Rectal smooth muscle tissue (tissue), 1 donor: ENCODE results near the gene CCDC102A.

Experiments used
- H3K27ac ChIP-seq: one replicate; pipeline ENCODE4 v1.7.0; 2013; ENCODE audit warnings: low read depth, low read length, inconsistent platforms
- H3K27me3 ChIP-seq: one replicate; pipeline ENCODE4 v1.7.0; 2013; ENCODE audit warnings: low read length; ENCODE audit not compliant: control insufficient read depth, insufficient read depth
- H3K36me3 ChIP-seq: one replicate; pipeline ENCODE4 v1.7.0; 2013; ENCODE audit warnings: low read length; ENCODE audit not compliant: control insufficient read depth, insufficient read depth
- H3K4me1 ChIP-seq: one replicate; pipeline ENCODE4 v1.7.0; 2013; ENCODE audit warnings: low read length; ENCODE audit not compliant: control insufficient read depth, insufficient read depth
- H3K4me3 ChIP-seq: one replicate; pipeline ENCODE4 v1.7.0; 2013; ENCODE audit warnings: low read length
- H3K9ac ChIP-seq: one replicate; pipeline ENCODE4 v1.7.0; 2013; ENCODE audit warnings: low read length

Gene CCDC102A

GRCh38 chr16:57481421-57481820 lies 55.0 kb downstream of the CCDC102A start:
- H3K4me1 ChIP-seq, result no peaks in the 10 kb centered on the region
- H3K36me3 ChIP-seq, result peaks cover 2% of the 10 kb centered on the region
- no peaks in the 10 kb centered on the region for H3K27me3 ChIP-seq
- no peak overlapping the region for H3K4me3 ChIP-seq
- no peak overlapping the region for H3K9ac ChIP-seq
- no peak overlapping the region for H3K27ac ChIP-seq

- Histone ChIP-seq H3K9ac (no peak overlapping the region), H3K27ac (no peak overlapping the region), H3K36me3 (peaks cover 2% of the 10 kb centered on the region), H3K4me1 (no peaks in the 10 kb centered on the region), H3K4me3 (no peak overlapping the region), H3K27me3 (no peaks in the 10 kb centered on the region)
These were observed 55.6 kb downstream of the CCDC102A start for GRCh38 chr16:57480754-57481230.

GRCh38 chr16:57479976-57480753 lies 56.2 kb downstream of the CCDC102A start:
- Histone ChIP-seq H3K4me3 (peak overlapping the region; percentile 69), H3K4me1 (no peaks in the 10 kb centered on the region), H3K27ac (no peak overlapping the region), H3K9ac (no peak overlapping the region), H3K36me3 (peaks cover 2% of the 10 kb centered on the region), H3K27me3 (no peaks in the 10 kb centered on the region)

- Histone ChIP-seq H3K4me1 (no peaks in the 10 kb centered on the region), H3K9ac (no peak overlapping the region)
These were observed 57.0 kb downstream of the CCDC102A start for GRCh38 chr16:57479205-57479975.

GRCh38 chr16:57478396-57479204 lies 57.8 kb downstream of the CCDC102A start:
- Histone ChIP-seq H3K9ac (no peak overlapping the region), H3K27ac (no peak overlapping the region), H3K4me3 (peak overlapping the region; percentile 69), H3K4me1 (no peaks in the 10 kb centered on the region), H3K27me3 (no peaks in the 10 kb centered on the region), H3K36me3 (peaks cover 6% of the 10 kb centered on the region)

More at GRCh38 chr16:57479205-57479975, 57.0 kb downstream of the CCDC102A start:
- H3K27me3 ChIP-seq, result no peaks in the 10 kb centered on the region
- peak overlapping the region; percentile 69 for H3K4me3 ChIP-seq
- no peak overlapping the region for H3K27ac ChIP-seq
- H3K36me3 ChIP-seq, result peaks cover 6% of the 10 kb centered on the region

GRCh38 chr16:57477531-57478202 lies 58.7 kb downstream of the CCDC102A start:
- Histone ChIP-seq H3K4me1 (no peaks in the 10 kb centered on the region), H3K27me3 (no peaks in the 10 kb centered on the region), H3K9ac (no peak overlapping the region), H3K27ac (no peak overlapping the region), H3K4me3 (no peak overlapping the region), H3K36me3 (peaks cover 6% of the 10 kb centered on the region)

- no peaks in the 10 kb centered on the region for H3K4me1 ChIP-seq
- H3K27ac ChIP-seq, result no peak overlapping the region
- no peak overlapping the region for H3K4me3 ChIP-seq
- H3K9ac ChIP-seq, result no peak overlapping the region
- H3K36me3 ChIP-seq, result peaks cover 10% of the 10 kb centered on the region
- no peaks in the 10 kb centered on the region for H3K27me3 ChIP-seq
These were observed 59.6 kb downstream of the CCDC102A start for GRCh38 chr16:57476546-57477410.

GRCh38 chr16:57475711-57476339 lies 60.5 kb downstream of the CCDC102A start:
- Histone ChIP-seq H3K4me3 (no peak overlapping the region), H3K4me1 (no peaks in the 10 kb centered on the region), H3K36me3 (peaks cover 10% of the 10 kb centered on the region), H3K27ac (no peak overlapping the region), H3K27me3 (no peaks in the 10 kb centered on the region), H3K9ac (no peak overlapping the region)

- H3K4me3 ChIP-seq, result no peak overlapping the region
- no peak overlapping the region for H3K9ac ChIP-seq
- no peaks in the 10 kb centered on the region for H3K4me1 ChIP-seq
- no peaks in the 10 kb centered on the region for H3K27me3 ChIP-seq
- H3K36me3 ChIP-seq, result peaks cover 18% of the 10 kb centered on the region
- no peak overlapping the region for H3K27ac ChIP-seq
These were observed 61.4 kb downstream of the CCDC102A start for GRCh38 chr16:57474671-57475661.

- no peaks in the 10 kb centered on the region for H3K27me3 ChIP-seq
- no peak overlapping the region for H3K27ac ChIP-seq
- H3K9ac ChIP-seq, result no peak overlapping the region
- no peaks in the 10 kb centered on the region for H3K4me1 ChIP-seq
- H3K36me3 ChIP-seq, result peaks cover 26% of the 10 kb centered on the region
- H3K4me3 ChIP-seq, result no peak overlapping the region
These were observed 62.5 kb downstream of the CCDC102A start for GRCh38 chr16:57473906-57474305.
